Fibroblast of lung (primary cell): Measurements from ENCODE around the gene NTRK2.

Experiments used
- EZH2 ChIP-seq: IDR thresholded peaks from 2 replicates; pipeline ENCODE4 v1.5.1; 2012; ENCODE audit warnings: low read length, control low read depth, mild to moderate bottlenecking; ENCODE audit errors: missing control alignments
- TF ChIP-seq, protein P1 (sequence below), 2 donors: IDR thresholded peaks in 1 of 2; conservative IDR thresholded peaks in 1 of 2; 1 replicate in 1 of 2; 2 replicates in 1 of 2; pipeline ENCODE4 v1.5.1; 2011 to 2012; ENCODE audit warnings: low read length in 2 of 2, control low read depth in 1 of 2, inconsistent platforms in 1 of 2, low read depth in 1 of 2, mild to moderate bottlenecking in 1 of 2

DNA sequence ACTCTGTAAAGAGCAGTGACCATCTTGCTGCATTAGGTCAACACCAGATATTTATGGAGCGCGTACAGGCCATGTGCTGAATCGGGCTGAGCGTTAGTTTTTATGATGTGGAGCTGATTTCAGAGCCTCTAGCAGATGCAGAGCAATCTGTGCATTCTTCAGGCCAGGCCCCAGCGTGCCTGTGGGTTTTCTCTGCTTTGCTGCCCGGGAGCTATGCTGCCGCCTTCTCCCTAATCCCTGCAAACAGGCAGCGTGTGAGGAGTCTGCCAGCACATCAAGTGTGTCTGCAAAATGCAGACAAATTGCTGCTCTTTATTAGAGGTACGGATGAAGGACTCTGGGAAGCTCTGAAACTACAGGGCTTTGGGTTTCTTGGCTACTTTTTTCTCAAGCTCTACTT lies 170.0 kb downstream of the NTRK2 start:
- TF ChIP-seq, protein P1, sequence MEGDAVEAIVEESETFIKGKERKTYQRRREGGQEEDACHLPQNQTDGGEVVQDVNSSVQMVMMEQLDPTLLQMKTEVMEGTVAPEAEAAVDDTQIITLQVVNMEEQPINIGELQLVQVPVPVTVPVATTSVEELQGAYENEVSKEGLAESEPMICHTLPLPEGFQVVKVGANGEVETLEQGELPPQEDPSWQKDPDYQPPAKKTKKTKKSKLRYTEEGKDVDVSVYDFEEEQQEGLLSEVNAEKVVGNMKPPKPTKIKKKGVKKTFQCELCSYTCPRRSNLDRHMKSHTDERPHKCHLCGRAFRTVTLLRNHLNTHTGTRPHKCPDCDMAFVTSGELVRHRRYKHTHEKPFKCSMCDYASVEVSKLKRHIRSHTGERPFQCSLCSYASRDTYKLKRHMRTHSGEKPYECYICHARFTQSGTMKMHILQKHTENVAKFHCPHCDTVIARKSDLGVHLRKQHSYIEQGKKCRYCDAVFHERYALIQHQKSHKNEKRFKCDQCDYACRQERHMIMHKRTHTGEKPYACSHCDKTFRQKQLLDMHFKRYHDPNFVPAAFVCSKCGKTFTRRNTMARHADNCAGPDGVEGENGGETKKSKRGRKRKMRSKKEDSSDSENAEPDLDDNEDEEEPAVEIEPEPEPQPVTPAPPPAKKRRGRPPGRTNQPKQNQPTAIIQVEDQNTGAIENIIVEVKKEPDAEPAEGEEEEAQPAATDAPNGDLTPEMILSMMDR (conservative IDR thresholded peaks at IDR 0.05 in 1 of 2, IDR thresholded peaks at IDR 0.05 in 1 of 2; ENCODE audit: low read depth in 1 of 2, low read length in 2 of 2), result no peak
- no peak for TF ChIP-seq EZH2
